GM10248 (cell line): Measurements from ENCODE around the gene TBC1D22B.
A peak's percentile ranks its signal among the peaks of the same experiment; 100 is the strongest.

ENCODE experiments used
- CTCF ChIA-PET: fragments of 300-600 bp; sonication (Branson Sonifier 250); formaldehyde crosslinking; extraction: SDS; loops from one replicate; lab custom pipeline; 2021; ENCODE audit warnings: antibody characterized with exemption; lab: Yijun Ruan, JAX
- POLR2A ChIA-PET: fragments of 350-650 bp; sonication (Branson Sonifier 250); formaldehyde crosslinking; extraction: SDS; loops from one replicate; lab custom pipeline; 2020; ENCODE audit warnings: antibody characterized with exemption; lab: Yijun Ruan, JAX
- DNase-seq: peaks from one replicate; pipeline ENCODE4 v3.0.0; 2012; ENCODE audit errors: extremely low spot score
- TF ChIP-seq, protein P1 (sequence below): IDR thresholded peaks from 2 replicates; pipeline ENCODE4 v1.5.1; 2012; ENCODE audit warnings: mild to moderate bottlenecking, low read depth; ENCODE audit errors: extremely low read depth, missing control alignments, control extremely low read depth

Gene TBC1D22B, protein sequence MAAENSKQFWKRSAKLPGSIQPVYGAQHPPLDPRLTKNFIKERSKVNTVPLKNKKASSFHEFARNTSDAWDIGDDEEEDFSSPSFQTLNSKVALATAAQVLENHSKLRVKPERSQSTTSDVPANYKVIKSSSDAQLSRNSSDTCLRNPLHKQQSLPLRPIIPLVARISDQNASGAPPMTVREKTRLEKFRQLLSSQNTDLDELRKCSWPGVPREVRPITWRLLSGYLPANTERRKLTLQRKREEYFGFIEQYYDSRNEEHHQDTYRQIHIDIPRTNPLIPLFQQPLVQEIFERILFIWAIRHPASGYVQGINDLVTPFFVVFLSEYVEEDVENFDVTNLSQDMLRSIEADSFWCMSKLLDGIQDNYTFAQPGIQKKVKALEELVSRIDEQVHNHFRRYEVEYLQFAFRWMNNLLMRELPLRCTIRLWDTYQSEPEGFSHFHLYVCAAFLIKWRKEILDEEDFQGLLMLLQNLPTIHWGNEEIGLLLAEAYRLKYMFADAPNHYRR

DNA sequence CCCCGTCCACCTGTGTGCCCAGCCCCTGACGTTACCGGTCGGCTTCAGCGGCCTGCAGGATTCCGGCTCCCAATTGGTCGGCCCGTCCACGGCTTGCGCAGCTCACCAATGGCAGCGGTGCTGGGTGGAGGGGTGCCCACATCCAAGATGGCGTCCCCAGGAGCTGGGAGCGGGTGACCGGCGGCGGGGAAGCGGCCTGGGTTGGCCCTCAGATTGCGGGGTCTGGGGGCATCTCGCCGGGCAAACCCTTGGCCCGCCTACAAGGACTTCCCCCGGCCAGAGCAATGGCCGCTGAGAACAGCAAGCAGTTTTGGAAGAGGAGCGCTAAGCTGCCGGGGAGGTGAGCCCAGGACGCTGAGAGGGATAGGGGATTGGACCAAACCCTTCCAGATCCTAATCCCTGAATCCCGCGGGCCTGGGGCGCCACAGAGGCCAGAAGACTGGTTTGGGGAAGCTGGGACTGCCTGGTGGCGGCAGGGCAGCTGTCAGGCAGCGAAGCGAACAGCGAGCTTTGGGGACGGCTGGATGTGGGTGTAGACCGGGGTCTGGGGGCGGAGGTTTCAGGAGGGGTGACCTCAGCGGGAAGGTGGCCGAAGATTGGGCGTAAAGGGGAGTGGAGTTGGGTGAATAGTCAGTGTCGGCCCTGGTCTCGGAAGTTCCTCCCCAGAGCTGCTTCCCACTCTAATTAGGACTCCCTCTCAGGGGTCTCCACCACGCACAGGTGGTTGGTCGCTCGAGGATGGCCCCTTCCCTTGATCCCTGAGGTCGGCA is at the start of gene TBC1D22B, which contains the start of gene TMEM217:
TSS of gene TBC1D22B (plus strand) at position 139 of the 771 bp plus-strand sequence. CDS start at position 285, 146 bp downstream.
TSS of gene TMEM217 (minus strand) at position 511 of the 771 bp plus-strand sequence. CDS start 39,114 bp downstream, outside the sequence.
- peak; percentile 98 for DNase-seq
- ChIA-PET CTCF (interaction anchor here (0.8 to 2.0 kb wide), 9 partner anchors 12 to 407 kb away, joined by 3 to 6 read pairs (median 4); no protein-coding TSS in a partner anchor), POLR2A (interaction anchor here (0.6 to 2.1 kb wide), 6 partner anchors 9 to 34 kb away, joined by 3 to 8 read pairs (median 4); no protein-coding TSS in a partner anchor)
- TF ChIP-seq, protein P1, sequence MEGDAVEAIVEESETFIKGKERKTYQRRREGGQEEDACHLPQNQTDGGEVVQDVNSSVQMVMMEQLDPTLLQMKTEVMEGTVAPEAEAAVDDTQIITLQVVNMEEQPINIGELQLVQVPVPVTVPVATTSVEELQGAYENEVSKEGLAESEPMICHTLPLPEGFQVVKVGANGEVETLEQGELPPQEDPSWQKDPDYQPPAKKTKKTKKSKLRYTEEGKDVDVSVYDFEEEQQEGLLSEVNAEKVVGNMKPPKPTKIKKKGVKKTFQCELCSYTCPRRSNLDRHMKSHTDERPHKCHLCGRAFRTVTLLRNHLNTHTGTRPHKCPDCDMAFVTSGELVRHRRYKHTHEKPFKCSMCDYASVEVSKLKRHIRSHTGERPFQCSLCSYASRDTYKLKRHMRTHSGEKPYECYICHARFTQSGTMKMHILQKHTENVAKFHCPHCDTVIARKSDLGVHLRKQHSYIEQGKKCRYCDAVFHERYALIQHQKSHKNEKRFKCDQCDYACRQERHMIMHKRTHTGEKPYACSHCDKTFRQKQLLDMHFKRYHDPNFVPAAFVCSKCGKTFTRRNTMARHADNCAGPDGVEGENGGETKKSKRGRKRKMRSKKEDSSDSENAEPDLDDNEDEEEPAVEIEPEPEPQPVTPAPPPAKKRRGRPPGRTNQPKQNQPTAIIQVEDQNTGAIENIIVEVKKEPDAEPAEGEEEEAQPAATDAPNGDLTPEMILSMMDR, result no peak

DNA sequence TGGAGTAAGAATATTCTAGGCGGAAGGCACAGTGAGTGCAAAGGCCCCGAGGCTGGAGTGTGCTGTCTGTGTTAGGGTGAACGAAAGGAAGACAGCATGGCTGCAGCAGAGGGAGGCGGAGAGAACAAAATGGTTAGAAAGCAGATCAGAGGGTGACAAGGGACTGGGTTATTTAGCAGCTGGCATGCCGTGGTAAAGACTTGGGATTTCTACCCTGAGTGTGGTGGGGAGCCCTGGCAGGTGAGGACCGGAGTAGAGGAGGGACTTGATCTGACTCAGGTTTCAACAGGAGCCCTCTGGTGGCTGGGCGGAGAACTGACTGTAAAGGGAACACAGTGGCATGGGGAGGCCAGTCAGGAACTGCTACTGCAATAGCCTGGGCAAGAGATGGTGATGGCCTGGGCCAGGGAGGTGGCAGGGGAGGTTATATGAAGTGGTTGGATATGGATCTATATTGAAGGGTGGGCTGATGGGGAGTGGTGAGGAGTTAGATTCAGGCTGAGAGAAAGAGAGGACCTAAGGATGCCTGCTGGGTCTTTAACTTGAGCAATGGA is 49.6 kb upstream of the TBC1D22B start:
- ChIA-PET CTCF (interaction anchor here (0.8 to 25.6 kb wide), 15 partner anchors 9 to 442 kb away, joined by 3 to 774 read pairs (median 25); partner anchors contain the start of genes FGD2 and PIM1), POLR2A (no interaction called here)
- TF ChIP-seq, protein P1, result peak; percentile 62
- DNase-seq, result peak; percentile 81

DNA sequence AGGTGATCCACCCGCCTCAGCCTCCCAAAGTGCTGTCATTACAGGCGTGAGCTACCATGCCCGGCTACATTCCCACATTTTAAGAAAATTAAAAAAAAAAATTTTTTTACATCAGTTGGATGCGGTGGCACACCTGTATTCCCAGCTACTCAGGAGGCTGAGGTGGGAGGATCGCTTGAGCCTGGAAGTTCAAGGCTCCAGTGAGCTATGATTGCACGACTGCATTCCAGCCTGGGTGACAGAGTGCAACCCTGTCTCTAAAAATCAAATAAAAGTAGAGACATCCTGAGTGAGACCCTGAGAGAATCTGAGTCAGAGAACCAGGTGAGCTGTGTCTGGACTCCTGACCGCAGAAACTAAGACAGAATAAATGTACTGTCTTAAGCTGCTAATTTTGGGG is 48.8 kb upstream of the TBC1D22B start:
- TF ChIP-seq, protein P1, result no peak
- no peak for DNase-seq
- ChIA-PET POLR2A (no interaction called here), CTCF (interaction anchor here (0.7 to 25.6 kb wide), 26 partner anchors 10 to 442 kb away, joined by 3 to 774 read pairs (median 6); partner anchors contain the start of genes FGD2, MTCH1 and PIM1)

- DNase-seq, result no peak
- TF ChIP-seq, protein P1, result no peak
- CTCF ChIA-PET, result interaction anchor here (0.7 to 25.6 kb wide), 51 partner anchors 11 to 586 kb away, joined by 3 to 774 read pairs (median 5); partner anchors contain the start of genes C6orf89, FGD2, MTCH1 and PIM1
- POLR2A ChIA-PET, result interaction anchor here (0.7 kb wide), 1 partner anchor 192 kb away, joined by 3 read pairs; no protein-coding TSS in a partner anchor
Observed at GRCh38 chr6:37209461-37210205, 47.9 kb upstream of the TBC1D22B start.

GRCh38 chr6:37210313-37210968 is 47.1 kb upstream of the TBC1D22B start:
- ChIA-PET POLR2A (interaction anchor here (0.7 kb wide), 1 partner anchor 192 kb away, joined by 3 read pairs; no protein-coding TSS in a partner anchor), CTCF (interaction anchor here (0.7 to 25.6 kb wide), 42 partner anchors 12 to 586 kb away, joined by 3 to 774 read pairs (median 5); partner anchors contain the start of genes C6orf89, FGD2, MTCH1 and PIM1)
- TF ChIP-seq, protein P1, result peak; percentile 90

More at GRCh38 chr6:37210313-37210968, 47.1 kb upstream of the TBC1D22B start:
- peak; percentile 74 for DNase-seq
